GM10248 (cell line): ENCODE data around the gene CORO2A.

Source experiments
- CTCF ChIA-PET: fragments of 300-600 bp; sonication (Branson Sonifier 250); formaldehyde crosslinking; extraction: SDS; loops from one replicate; lab custom pipeline; 2021; ENCODE audit warnings: antibody characterized with exemption; lab: Yijun Ruan, JAX
- POLR2A ChIA-PET: fragments of 350-650 bp; sonication (Branson Sonifier 250); formaldehyde crosslinking; extraction: SDS; loops from one replicate; lab custom pipeline; 2020; ENCODE audit warnings: antibody characterized with exemption; lab: Yijun Ruan, JAX
- DNase-seq: peaks from one replicate; pipeline ENCODE4 v3.0.0; 2012; ENCODE audit errors: extremely low spot score
- TF ChIP-seq, protein P1 (sequence below): IDR thresholded peaks from 2 replicates; pipeline ENCODE4 v1.5.1; 2012; ENCODE audit warnings: mild to moderate bottlenecking, low read depth; ENCODE audit errors: extremely low read depth, missing control alignments, control extremely low read depth

CORO2A gene

GRCh38 chr9:98203153-98203552 is 10.7 kb upstream of the CORO2A start:
- CTCF ChIA-PET = interaction anchor here (1.0 to 4.6 kb wide), 5 partner anchors 9 to 129 kb away, joined by 3 to 25 read pairs (median 5); partner anchors contain the start of gene TRIM14
- no peak for DNase-seq
- TF ChIP-seq, protein P1, sequence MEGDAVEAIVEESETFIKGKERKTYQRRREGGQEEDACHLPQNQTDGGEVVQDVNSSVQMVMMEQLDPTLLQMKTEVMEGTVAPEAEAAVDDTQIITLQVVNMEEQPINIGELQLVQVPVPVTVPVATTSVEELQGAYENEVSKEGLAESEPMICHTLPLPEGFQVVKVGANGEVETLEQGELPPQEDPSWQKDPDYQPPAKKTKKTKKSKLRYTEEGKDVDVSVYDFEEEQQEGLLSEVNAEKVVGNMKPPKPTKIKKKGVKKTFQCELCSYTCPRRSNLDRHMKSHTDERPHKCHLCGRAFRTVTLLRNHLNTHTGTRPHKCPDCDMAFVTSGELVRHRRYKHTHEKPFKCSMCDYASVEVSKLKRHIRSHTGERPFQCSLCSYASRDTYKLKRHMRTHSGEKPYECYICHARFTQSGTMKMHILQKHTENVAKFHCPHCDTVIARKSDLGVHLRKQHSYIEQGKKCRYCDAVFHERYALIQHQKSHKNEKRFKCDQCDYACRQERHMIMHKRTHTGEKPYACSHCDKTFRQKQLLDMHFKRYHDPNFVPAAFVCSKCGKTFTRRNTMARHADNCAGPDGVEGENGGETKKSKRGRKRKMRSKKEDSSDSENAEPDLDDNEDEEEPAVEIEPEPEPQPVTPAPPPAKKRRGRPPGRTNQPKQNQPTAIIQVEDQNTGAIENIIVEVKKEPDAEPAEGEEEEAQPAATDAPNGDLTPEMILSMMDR = no peak
- POLR2A ChIA-PET = no interaction called here

DNA sequence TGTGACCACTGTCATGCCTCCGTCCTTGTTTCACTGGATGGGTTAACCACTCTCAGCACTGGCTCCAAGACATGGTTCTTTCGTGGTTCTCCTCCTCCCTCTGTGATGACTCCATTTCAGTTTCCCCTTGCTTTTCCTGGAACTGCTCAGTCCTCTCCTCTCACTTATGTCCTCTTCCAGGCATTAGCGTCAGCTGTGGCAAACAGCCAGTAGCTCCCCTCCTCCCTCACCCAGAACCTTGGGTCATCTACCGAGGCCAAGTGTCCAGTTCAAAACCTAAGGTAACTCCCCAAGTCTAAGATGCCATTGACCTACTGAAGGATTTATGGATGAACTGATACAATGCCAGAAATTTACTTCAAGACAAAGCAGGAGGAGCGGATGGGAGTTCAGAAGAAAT is 9.8 kb upstream of the CORO2A start:
- POLR2A ChIA-PET = no interaction called here
- TF ChIP-seq, protein P1 = no peak
- CTCF ChIA-PET = interaction anchor here (1.1 to 4.6 kb wide), 2 partner anchors 14 to 105 kb away, joined by 3 to 25 read pairs; no protein-coding TSS in a partner anchor
- DNase-seq = no peak

- ChIA-PET POLR2A (no interaction called here), CTCF (interaction anchor here (0.9 to 1.1 kb wide), 2 partner anchors 23 to 104 kb away, joined by 3 read pairs; no protein-coding TSS in a partner anchor)
- TF ChIP-seq, protein P1 = no peak
- DNase-seq = no peak
Observed at GRCh38 chr9:98201749-98202148, 9.3 kb upstream of the CORO2A start.

DNA sequence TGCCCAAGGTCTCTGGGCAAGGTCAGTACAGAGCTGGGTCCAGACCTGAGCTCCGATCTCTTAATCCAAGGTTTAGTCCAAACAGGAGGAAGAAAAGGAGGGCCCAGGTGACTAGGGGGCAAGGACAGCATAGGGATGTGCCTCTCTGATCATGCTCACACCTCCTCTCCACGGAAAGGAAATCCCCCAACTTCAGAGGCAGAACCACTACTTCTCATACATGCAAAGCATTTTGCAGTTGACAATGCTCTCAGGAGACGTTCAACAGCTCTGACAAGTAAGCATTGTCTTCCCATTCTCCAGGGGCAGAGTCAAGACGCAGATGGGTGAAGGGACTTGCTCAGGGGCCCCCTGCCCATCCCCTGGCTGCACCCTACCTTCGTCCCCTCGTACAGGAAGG is 8.7 kb upstream of the CORO2A start:
- TF ChIP-seq, protein P1 = no peak
- POLR2A ChIA-PET = no interaction called here
- CTCF ChIA-PET = interaction anchor here (0.9 to 1.0 kb wide), 2 partner anchors 12 to 22 kb away, joined by 3 read pairs; no protein-coding TSS in a partner anchor
- peak; percentile 75 for DNase-seq

DNA sequence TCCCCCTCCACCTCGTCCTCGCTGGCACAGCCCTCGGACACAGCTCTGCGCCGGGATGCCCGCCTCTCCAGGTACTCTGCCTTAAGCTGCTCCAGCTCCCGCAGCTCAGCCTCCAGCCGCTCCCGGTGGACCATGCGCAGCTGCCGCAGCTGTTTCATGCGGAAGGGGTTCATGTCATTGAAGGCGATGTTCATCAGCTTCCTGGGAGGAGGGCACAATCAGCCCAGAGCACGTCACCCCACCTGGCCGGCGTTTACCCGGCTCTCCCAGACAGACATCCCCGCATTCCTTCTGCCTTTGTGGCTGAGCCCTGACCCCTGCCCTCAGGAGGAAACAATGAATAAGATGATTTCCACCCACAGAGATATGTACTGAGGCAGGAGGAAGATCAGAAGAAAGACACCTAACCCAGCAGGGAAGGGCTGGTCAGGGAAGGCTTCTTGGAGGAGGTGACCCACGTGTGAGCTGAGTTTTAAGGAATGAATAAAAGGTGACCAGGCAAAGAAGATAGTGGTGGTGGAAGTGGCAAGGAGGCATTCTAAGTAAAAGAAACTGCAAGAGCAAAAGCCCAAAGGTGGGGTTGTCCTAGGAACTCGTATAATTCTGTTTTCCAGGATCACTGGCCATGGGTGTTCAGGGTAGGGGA is 7.1 kb upstream of the CORO2A start:
- ChIA-PET CTCF (interaction anchor here (1.2 kb wide), 1 partner anchor 577 kb away, joined by 3 read pairs; no protein-coding TSS in a partner anchor), POLR2A (no interaction called here)
- TF ChIP-seq, protein P1 = no peak
- DNase-seq = no peak

- ChIA-PET POLR2A (no interaction called here), CTCF (interaction anchor here (1.7 kb wide), 1 partner anchor 10 kb away, joined by 10 read pairs; no protein-coding TSS in a partner anchor)
- DNase-seq = no peak
- TF ChIP-seq, protein P1 = no peak
Observed at GRCh38 chr9:98195671-98196070, 3.2 kb upstream of the CORO2A start.
